Measurements from ENCODE around the gene GPR32. TPM values are rescaled to one million over a fixed set of nuclear protein-coding genes. Genes with fewer than 3 reads are reported as not detected.

GPR32 gene
- polyA plus RNA-seq, 1 donor from 2014 or later = not detected

DNA sequence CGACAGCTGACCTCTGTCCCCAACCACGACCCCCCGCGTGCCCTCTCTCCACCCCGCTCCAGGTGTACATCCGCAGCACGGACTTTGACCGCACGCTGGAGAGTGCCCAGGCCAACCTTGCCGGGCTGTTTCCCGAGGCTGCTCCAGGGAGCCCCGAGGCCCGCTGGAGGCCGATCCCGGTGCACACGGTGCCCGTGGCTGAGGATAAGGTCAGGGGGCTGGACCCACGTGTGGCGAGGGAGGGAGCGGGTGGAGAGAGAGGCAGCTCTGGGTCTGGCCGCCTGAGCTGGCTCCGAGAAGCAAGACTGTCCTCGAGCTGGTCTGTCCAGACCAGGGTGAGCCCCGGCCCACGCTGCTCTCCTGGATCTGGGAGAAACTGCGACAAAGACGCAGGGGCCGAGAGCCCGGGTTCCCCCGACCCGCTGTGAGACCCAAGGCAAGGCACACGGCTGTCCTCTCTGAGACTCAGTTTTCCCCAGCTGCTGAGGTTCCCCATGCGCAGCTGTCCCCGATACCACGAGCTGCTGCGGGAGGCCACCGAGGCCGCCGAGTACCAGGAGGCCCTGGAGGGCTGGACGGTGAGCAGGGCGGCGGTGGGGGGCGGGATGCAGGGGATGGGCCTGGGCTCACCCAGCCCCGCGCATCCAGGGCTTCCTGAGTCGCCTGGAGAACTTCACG, 21.5 kb downstream of the GPR32 start:
- no peaks in the 10 kb centered on the region for H3K9me2 ChIP-seq (ENCODE audit: insufficient read depth, low read length)
- no peaks in the 10 kb centered on the region for H3F3A ChIP-seq (ENCODE audit: insufficient read depth, low read length, poor library complexity, severe bottlenecking)
- no peaks in the 10 kb centered on the region for H3K36me3 ChIP-seq (ENCODE audit: insufficient read depth, low read length)
- no peak overlapping the region for H3K4me2 ChIP-seq (ENCODE audit: low read length)
- no peak overlapping the region for H2AFZ ChIP-seq (ENCODE audit: low read depth, low read length)
- no peaks in the 10 kb centered on the region for H3K27me3 ChIP-seq (ENCODE audit: insufficient read depth, low read depth, low read length)
- H4K20me1 ChIP-seq (ENCODE audit: insufficient read depth) = no peaks in the 10 kb centered on the region
- no peaks in the 10 kb centered on the region for H3K9me3 ChIP-seq (ENCODE audit: low read length)
- TF ChIP-seq EP300 (conservative IDR thresholded peaks at IDR 0.05; ENCODE audit: poor library complexity, severe bottlenecking) (no peak), TAF1 (IDR thresholded peaks at IDR 0.05; ENCODE audit: low read depth) (no peak), SMC3 (conservative IDR thresholded peaks at IDR 0.05; ENCODE audit: poor library complexity) (no peak), MXI1 (conservative IDR thresholded peaks at IDR 0.05; ENCODE audit: poor library complexity, severe bottlenecking) (no peak), RAD21 (conservative IDR thresholded peaks at IDR 0.05) (no peak), POLR2AphosphoS5 (IDR thresholded peaks at IDR 0.05) (no peak), EZH2 (IDR thresholded peaks at IDR 0.05; ENCODE audit: borderline replicate concordance, insufficient read depth, low read length, poor library complexity, severe bottlenecking) (no peak)
- TF ChIP-seq, protein P1, sequence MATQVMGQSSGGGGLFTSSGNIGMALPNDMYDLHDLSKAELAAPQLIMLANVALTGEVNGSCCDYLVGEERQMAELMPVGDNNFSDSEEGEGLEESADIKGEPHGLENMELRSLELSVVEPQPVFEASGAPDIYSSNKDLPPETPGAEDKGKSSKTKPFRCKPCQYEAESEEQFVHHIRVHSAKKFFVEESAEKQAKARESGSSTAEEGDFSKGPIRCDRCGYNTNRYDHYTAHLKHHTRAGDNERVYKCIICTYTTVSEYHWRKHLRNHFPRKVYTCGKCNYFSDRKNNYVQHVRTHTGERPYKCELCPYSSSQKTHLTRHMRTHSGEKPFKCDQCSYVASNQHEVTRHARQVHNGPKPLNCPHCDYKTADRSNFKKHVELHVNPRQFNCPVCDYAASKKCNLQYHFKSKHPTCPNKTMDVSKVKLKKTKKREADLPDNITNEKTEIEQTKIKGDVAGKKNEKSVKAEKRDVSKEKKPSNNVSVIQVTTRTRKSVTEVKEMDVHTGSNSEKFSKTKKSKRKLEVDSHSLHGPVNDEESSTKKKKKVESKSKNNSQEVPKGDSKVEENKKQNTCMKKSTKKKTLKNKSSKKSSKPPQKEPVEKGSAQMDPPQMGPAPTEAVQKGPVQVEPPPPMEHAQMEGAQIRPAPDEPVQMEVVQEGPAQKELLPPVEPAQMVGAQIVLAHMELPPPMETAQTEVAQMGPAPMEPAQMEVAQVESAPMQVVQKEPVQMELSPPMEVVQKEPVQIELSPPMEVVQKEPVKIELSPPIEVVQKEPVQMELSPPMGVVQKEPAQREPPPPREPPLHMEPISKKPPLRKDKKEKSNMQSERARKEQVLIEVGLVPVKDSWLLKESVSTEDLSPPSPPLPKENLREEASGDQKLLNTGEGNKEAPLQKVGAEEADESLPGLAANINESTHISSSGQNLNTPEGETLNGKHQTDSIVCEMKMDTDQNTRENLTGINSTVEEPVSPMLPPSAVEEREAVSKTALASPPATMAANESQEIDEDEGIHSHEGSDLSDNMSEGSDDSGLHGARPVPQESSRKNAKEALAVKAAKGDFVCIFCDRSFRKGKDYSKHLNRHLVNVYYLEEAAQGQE (IDR thresholded peaks at IDR 0.05; ENCODE audit: borderline replicate concordance) = no peak
- TF ChIP-seq, protein P2, sequence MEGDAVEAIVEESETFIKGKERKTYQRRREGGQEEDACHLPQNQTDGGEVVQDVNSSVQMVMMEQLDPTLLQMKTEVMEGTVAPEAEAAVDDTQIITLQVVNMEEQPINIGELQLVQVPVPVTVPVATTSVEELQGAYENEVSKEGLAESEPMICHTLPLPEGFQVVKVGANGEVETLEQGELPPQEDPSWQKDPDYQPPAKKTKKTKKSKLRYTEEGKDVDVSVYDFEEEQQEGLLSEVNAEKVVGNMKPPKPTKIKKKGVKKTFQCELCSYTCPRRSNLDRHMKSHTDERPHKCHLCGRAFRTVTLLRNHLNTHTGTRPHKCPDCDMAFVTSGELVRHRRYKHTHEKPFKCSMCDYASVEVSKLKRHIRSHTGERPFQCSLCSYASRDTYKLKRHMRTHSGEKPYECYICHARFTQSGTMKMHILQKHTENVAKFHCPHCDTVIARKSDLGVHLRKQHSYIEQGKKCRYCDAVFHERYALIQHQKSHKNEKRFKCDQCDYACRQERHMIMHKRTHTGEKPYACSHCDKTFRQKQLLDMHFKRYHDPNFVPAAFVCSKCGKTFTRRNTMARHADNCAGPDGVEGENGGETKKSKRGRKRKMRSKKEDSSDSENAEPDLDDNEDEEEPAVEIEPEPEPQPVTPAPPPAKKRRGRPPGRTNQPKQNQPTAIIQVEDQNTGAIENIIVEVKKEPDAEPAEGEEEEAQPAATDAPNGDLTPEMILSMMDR (IDR thresholded peaks at IDR 0.05; ENCODE audit: poor library complexity, severe bottlenecking) = no peak
- H3K4me3 ChIP-seq (ENCODE audit: low read length) = no peak overlapping the region
- H3K79me2 ChIP-seq (replicated peaks; ENCODE audit: insufficient read depth, low read length) = no peaks in the 10 kb centered on the region
- no peak overlapping the region for H3K9ac ChIP-seq (ENCODE audit: low read length)
- H3K27ac ChIP-seq (ENCODE audit: low read length) = no peak overlapping the region

DNA sequence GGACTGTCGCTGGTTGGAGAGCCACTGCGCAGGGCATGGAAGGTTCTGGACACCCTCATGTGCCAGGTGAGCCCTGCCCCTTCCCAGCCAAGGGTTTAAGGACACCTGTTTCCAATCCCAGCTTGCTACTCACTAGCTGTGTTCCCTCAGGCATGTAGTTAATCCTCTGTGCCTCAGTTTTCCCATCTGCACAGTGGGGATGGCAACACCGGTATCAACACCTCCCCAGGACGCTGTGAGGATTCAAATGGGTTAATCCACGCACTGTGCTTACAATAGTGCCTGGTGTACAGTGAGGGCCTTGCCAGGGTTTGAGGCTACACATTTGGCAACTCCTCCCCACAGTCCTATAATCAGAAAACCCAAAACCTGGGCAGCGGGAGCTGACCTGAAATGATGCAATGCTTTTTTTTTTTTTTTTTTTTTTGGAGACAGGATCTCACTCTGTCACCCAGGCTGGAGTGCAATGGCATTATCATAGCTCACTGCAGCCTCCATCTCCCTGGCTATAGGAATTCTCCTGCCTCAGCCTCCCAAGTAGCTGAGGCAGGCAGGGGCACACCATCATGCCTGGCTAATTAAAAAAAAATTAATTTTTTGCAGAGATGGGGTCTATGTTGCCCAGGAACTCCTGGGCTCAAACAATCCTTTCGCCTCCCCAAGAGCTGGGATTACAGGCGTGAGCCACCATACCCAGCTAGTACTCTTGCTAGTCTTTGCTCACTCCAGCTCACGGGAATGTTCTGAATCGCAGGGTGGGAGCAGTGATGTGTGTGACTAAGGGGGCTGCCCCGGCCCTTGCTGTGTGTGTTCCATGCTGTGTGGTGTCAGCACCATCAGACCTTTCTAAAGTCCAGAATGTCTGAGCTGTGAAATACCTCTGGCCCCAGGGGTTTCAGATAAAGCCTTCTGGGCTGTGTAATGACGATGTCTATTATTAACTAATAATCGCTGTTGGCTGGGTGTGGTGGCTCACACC, 22.3 kb downstream of the GPR32 start:
- H3F3A ChIP-seq (ENCODE audit: insufficient read depth, low read length, poor library complexity, severe bottlenecking) = no peaks in the 10 kb centered on the region
- no peak overlapping the region for H2AFZ ChIP-seq (ENCODE audit: low read depth, low read length)
- no peak for TF ChIP-seq SMC3 (conservative IDR thresholded peaks at IDR 0.05; ENCODE audit: poor library complexity)
- no peak for TF ChIP-seq POLR2AphosphoS5 (IDR thresholded peaks at IDR 0.05)
- TF ChIP-seq RAD21 (conservative IDR thresholded peaks at IDR 0.05) = no peak
- no peak for TF ChIP-seq EZH2 (IDR thresholded peaks at IDR 0.05; ENCODE audit: borderline replicate concordance, insufficient read depth, low read length, poor library complexity, severe bottlenecking)
- TF ChIP-seq MXI1 (conservative IDR thresholded peaks at IDR 0.05; ENCODE audit: poor library complexity, severe bottlenecking) = no peak
- TF ChIP-seq, protein P2 (IDR thresholded peaks at IDR 0.05; ENCODE audit: poor library complexity, severe bottlenecking) = no peak
- TF ChIP-seq, protein P1 (IDR thresholded peaks at IDR 0.05; ENCODE audit: borderline replicate concordance) = no peak
- no peak for TF ChIP-seq EP300 (conservative IDR thresholded peaks at IDR 0.05; ENCODE audit: poor library complexity, severe bottlenecking)
- TF ChIP-seq TAF1 (IDR thresholded peaks at IDR 0.05; ENCODE audit: low read depth) = no peak
- no peak overlapping the region for H3K27ac ChIP-seq (ENCODE audit: low read length)
- no peak overlapping the region for H3K4me3 ChIP-seq (ENCODE audit: low read length)
- no peaks in the 10 kb centered on the region for H3K36me3 ChIP-seq (ENCODE audit: insufficient read depth, low read length)
- H3K4me2 ChIP-seq (ENCODE audit: low read length) = no peak overlapping the region
- no peaks in the 10 kb centered on the region for H3K27me3 ChIP-seq (ENCODE audit: insufficient read depth, low read depth, low read length)
- H3K9ac ChIP-seq (ENCODE audit: low read length) = no peak overlapping the region
- H3K9me3 ChIP-seq (ENCODE audit: low read length) = no peaks in the 10 kb centered on the region
- H3K9me2 ChIP-seq (ENCODE audit: insufficient read depth, low read length) = no peaks in the 10 kb centered on the region
- no peaks in the 10 kb centered on the region for H3K79me2 ChIP-seq (replicated peaks; ENCODE audit: insufficient read depth, low read length)
- H4K20me1 ChIP-seq (ENCODE audit: insufficient read depth) = no peaks in the 10 kb centered on the region

All from neural cell (in vitro differentiated cells).